HG03097 (cell line): ENCODE data around the gene C10orf95.

ENCODE experiments used
- ATAC-seq: cut with Tn5 transposase; IDR thresholded peaks from one replicate; pipeline ENCODE4 v1.9.1; 2021; ENCODE audit not compliant: unreplicated experiment, low FRiP score

C10orf95 gene

GRCh38 chr10:102405108-102405571, 46.2 kb downstream of the C10orf95 start:
- no peak for ATAC-seq

GRCh38 chr10:102404361-102405107, 46.8 kb downstream of the C10orf95 start:
- ATAC-seq = no peak

- ATAC-seq = no peak
Observed at GRCh38 chr10:102403115-102403514, 48.2 kb downstream of the C10orf95 start.

- ATAC-seq = no peak
Observed at GRCh38 chr10:102402512-102402896, 48.8 kb downstream of the C10orf95 start.

- no peak for ATAC-seq
Observed at GRCh38 chr10:102401735-102402511, 49.4 kb downstream of the C10orf95 start.

- ATAC-seq = no peak
Observed at GRCh38 chr10:102401342-102401654, 50.0 kb downstream of the C10orf95 start.

GRCh38 chr10:102400598-102401341, 50.6 kb downstream of the C10orf95 start:
- no peak for ATAC-seq

DNA sequence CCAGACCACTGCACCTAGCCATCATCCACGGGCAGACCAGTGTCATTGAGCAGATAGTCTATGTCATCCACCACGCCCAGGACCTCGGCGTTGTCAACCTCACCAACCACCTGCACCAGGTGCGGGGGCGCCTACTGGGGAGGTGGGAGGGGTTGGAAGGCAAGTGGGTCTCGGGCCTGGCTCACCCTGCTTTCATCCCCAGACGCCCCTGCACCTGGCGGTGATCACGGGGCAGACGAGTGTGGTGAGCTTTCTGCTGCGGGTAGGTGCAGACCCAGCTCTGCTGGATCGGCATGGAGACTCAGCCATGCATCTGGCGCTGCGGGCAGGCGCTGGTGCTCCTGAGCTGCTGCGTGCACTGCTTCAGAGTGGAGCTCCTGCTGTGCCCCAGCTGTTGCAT, 51.3 kb downstream of the C10orf95 start:
- no peak for ATAC-seq
